GM12878 (cell line): ENCODE results near the gene UTP20. TPM values are rescaled to one million over a fixed set of nuclear protein-coding genes. Genes with fewer than 3 reads are reported as not detected.
"Not testable (repeated sequence)": the region's sequence is repeated elsewhere in the genome, so short reads cannot be mapped to it uniquely, and the experiment has no call there.

Experiments used
- ATAC-seq: fragments of 200-7000 bp; cut with Tn5 transposase; 3 replicates; pipeline ENCODE4 v1.9.1; 2020; ENCODE audit warnings: mild to moderate bottlenecking, moderate library complexity
- BruUV-seq: library from RNA; stranded (reverse); fragments of 400-500 nt; replicated peaks from 2 replicates; lab custom pipeline; 2021; lab: Mats Ljungman, UMichigan
- CTCF ChIA-PET: fragments of 300-600 bp; sonication (Branson Sonifier 250); formaldehyde crosslinking; extraction: SDS; loops from one replicate; lab custom pipeline; 2021; ENCODE audit warnings: inconsistent platforms; lab: Yijun Ruan, JAX
- POLR2A ChIA-PET: fragments of 350-600 bp; formaldehyde crosslinking; extraction: SDS; loops from one replicate; lab custom pipeline; 2021; ENCODE audit warnings: inconsistent platforms; lab: Charles Lee
- RAD21 ChIA-PET: fragments of 300-600 bp; sonication (Branson Sonifier 250); formaldehyde crosslinking; loops from one replicate; lab custom pipeline; 2023; ENCODE audit warnings: antibody characterized with exemption; ENCODE audit not compliant: unreplicated experiment; lab: Charles Lee
- SMC1A ChIA-PET: fragments of 300-600 bp; sonication (Branson Sonifier 250); formaldehyde crosslinking; loops from one replicate; lab custom pipeline; 2023; ENCODE audit not compliant: unreplicated experiment, uncharacterized antibody; lab: Charles Lee
- DNase-seq: peaks from one replicate; pipeline ENCODE4 v3.0.0-alpha.2; 2011; ENCODE audit warnings: low read depth, low spot score
- FAIRE-seq: peaks from 3 replicates; lab custom pipeline; 2011; peaks lifted over from hg19 to GRCh38; lab: Jason Lieb, UNC
- H2AFZ ChIP-seq: 2 replicates; pipeline ENCODE4 v1.6.0; 2011; ENCODE audit warnings: low read depth, low read length, control low read depth; ENCODE audit not compliant: control insufficient read depth
- H3K27ac ChIP-seq: 2 replicates; pipeline ENCODE4 v1.5.1; 2011; ENCODE audit warnings: control low read depth; ENCODE audit not compliant: control insufficient read depth, insufficient read depth
- H3K27me3 ChIP-seq, 2 experiments: replicated peaks in 1 of 2; 2 replicates each; pipeline versions ENCODE4 v1.6.0 to v1.6.1; 2011; ENCODE audit warnings: low read length in 1 of 2; ENCODE audit not compliant: control insufficient read depth in 2 of 2, insufficient read depth in 2 of 2
- H3K36me3 ChIP-seq, 2 experiments: 2 replicates each; pipeline ENCODE4 v1.5.1; 2011; ENCODE audit warnings: low read length in 1 of 2; ENCODE audit not compliant: control insufficient read depth in 2 of 2, insufficient read depth in 2 of 2
- H3K4me1 ChIP-seq: 2 replicates; pipeline ENCODE4 v1.6.1; 2011; ENCODE audit warnings: mild to moderate bottlenecking, low read length, moderate library complexity, mixed read lengths; ENCODE audit not compliant: control insufficient read depth, insufficient read depth
- H3K4me2 ChIP-seq: 2 replicates; pipeline ENCODE4 v1.6.0; 2011; ENCODE audit warnings: control low read depth; ENCODE audit not compliant: control insufficient read depth, insufficient read depth
- H3K4me3 ChIP-seq: fragments of 200-600 bp; sonication (generic); 2 replicates; pipeline ENCODE4 v1.5.1; 2016
- H3K79me2 ChIP-seq: 2 replicates; pipeline ENCODE4 v1.6.0; 2011; ENCODE audit warnings: low read length; ENCODE audit not compliant: control insufficient read depth, insufficient read depth
- H3K9ac ChIP-seq: 2 replicates; pipeline ENCODE4 v1.8.0; 2011; ENCODE audit warnings: low read length, control low read depth, mixed read lengths; ENCODE audit not compliant: control insufficient read depth, insufficient read depth
- H3K9me3 ChIP-seq: replicated peaks from 3 replicates; pipeline ENCODE4 v1.5.1; 2011; ENCODE audit warnings: mild to moderate bottlenecking, low read length; ENCODE audit not compliant: control insufficient read depth, insufficient read depth
- H4K20me1 ChIP-seq: 2 replicates; pipeline ENCODE4 v1.6.0; 2011; ENCODE audit not compliant: control insufficient read depth, insufficient read depth
- HDAC2 ChIP-seq: fragments of 200-600 bp; sonication (generic); IDR thresholded peaks from 2 replicates; pipeline ENCODE4 v1.6.1; 2017
- WGBS: methylation state at CpG from one replicate; pipeline ENCODE4 v1.1.6; 2016; ENCODE audit warnings: low lambda C conversion rate; ENCODE audit not compliant: insufficient replicate concordance, insufficient coverage; ENCODE audit errors: missing lambda C conversion rate; 5-methylcytosine and 5-hydroxymethylcytosine counted together
- in situ Hi-C: fragments of 300-500 bp; cut with MboI; formaldehyde crosslinking; loops from 9 replicates; pipeline ENCODE4 v1.14.3; 2018; ENCODE audit warnings: mixed read lengths
- intact Hi-C: fragments of 100-400 bp; cut with micrococcal nuclease; formaldehyde crosslinking; loops from one replicate; pipeline ENCODE4 v1.14.2; 2022; ENCODE audit not compliant: unreplicated experiment
- polyA plus RNA-seq, 11 experiments: library from polyadenylated mRNA; depleted of rRNA in 4 of 11; unstranded in 6 of 11; stranded (reverse) in 5 of 11; fragments of >200 nt; fragmentation: Nextera tagmentation in 4 of 11; fragmentation: Illumina TruSeq in 1 of 11; extraction: Ambion mirVana in 4 of 11; extraction: Trizol in 1 of 11; gene quantifications; 1 replicate in 1 of 11; 2 replicates in 10 of 11; pipeline versions ENCODE4 v1.2.1 to v1.2.3, GENCODE V29; 2011 to 2016; ENCODE audit warnings: inconsistent platforms in 2 of 11, missing spikeins in 2 of 11, low read depth in 1 of 11
- total RNA-seq, 4 experiments: library from RNA; depleted of rRNA in 3 of 4; stranded (reverse); fragments of >200 nt in 3 of 4; fragmentation: Illumina TruSeq in 1 of 4; extraction: Trizol in 1 of 4; gene quantifications; 2 replicates each; pipeline versions ENCODE4 v1.2.1 to v1.2.3, GENCODE V29; 2013 to 2021

UTP20 gene
- total and polyA plus RNA-seq, 10 of the 15 experiments (the other 5 are each of a cell fraction or from before 2014, with no cell fraction given), result 3.6 to 25.6 (median 16.7) TPM

- no peaks in the 10 kb centered on the region for H3K4me1 ChIP-seq
- ChIA-PET CTCF (interaction anchor here (0.6 to 1.2 kb wide), 33 partner anchors 9 to 1464 kb away, joined by 3 to 17 read pairs (median 3); partner anchors contain the start of genes GNPTAB and UTP20), POLR2A (no interaction called here), SMC1A (interaction anchor here (0.6 to 1.5 kb wide), 20 partner anchors 10 to 903 kb away, joined by 3 to 12 read pairs (median 3); partner anchors contain the start of gene GNPTAB), RAD21 (interaction anchor here (0.7 to 1.5 kb wide), 8 partner anchors 68 to 462 kb away, joined by 3 to 12 read pairs (median 4); partner anchors contain the start of gene DRAM1)
- H3K9ac ChIP-seq, result no peak overlapping the region
- no peak overlapping the region for H3K4me3 ChIP-seq
- in situ Hi-C loops, result loop anchor here (5.0 kb wide), 1 partner anchor 422 kb away; no protein-coding TSS in a partner anchor
- DNase-seq (no peak), ATAC-seq (no peak), FAIRE-seq (no peak)
- H3K9me3 ChIP-seq, result no peaks in the 10 kb centered on the region
- H3K27me3 ChIP-seq, result no peaks in the 10 kb centered on the region
- no peak overlapping the region for H3K4me2 ChIP-seq
- H3K36me3 ChIP-seq, result no peaks in the 10 kb centered on the region
- no peaks in the 10 kb centered on the region for H3K79me2 ChIP-seq
- 96% methylated on average over 1 of the region's 1 CpG for WGBS
- TF ChIP-seq HDAC2, result no peak
- H3K27ac ChIP-seq, result no peak overlapping the region
- no peaks in the 10 kb centered on the region for H4K20me1 ChIP-seq
- H2AFZ ChIP-seq, result no peak overlapping the region
- no TSS peak for BruUV-seq
- intact Hi-C loops, result loop anchor here (2.0 kb wide), 2 partner anchors 344 to 416 kb away; partner anchors contain the start of gene GNPTAB
Observed at GRCh38 chr12:101415228-101415627, 135.3 kb downstream of the UTP20 start.

DNA sequence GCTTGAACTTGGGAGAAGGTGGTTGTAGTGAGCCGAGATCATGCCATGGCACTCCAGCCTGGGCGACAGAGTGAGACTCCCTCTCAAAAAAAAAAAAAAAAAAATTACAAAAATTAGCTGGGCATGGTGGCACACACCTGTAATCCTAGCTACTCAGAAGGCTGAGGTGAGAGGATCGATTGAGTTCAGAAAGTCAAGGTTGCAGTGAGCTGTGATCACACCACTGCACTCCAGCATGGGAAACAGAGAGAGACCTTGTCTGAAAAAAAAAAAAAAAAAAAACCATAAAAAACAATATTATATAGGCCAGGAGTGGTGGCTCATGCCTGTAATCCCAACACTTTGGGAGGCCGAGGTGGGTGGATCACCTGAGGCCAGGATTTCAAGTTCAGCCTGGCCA is 142.2 kb downstream of the UTP20 start:
- H3K27me3 ChIP-seq, BruUV-seq, H4K20me1 ChIP-seq, H3K9me3 ChIP-seq, H3K4me2 ChIP-seq, FAIRE-seq, DNase-seq, H2AFZ ChIP-seq, SMC1A ChIA-PET, intact Hi-C loops, H3K4me3 ChIP-seq, in situ Hi-C loops, H3K36me3 ChIP-seq, H3K27ac ChIP-seq, RAD21 ChIA-PET, ATAC-seq, H3K9ac ChIP-seq, H3K79me2 ChIP-seq, H3K4me1 ChIP-seq: not testable (repeated sequence)
- WGBS, result 46% methylated on average over 3 of the region's 4 CpGs
- ChIA-PET POLR2A (interaction anchor here (0.6 kb wide), 1 partner anchor 418 kb away, joined by 4 read pairs; no protein-coding TSS in a partner anchor), CTCF (interaction anchor here (0.6 kb wide), 1 partner anchor 135 kb away, joined by 3 read pairs; no protein-coding TSS in a partner anchor)
